ENCODE results near the gene ST8SIA3. TPM values are rescaled to one million over a fixed set of nuclear protein-coding genes. Genes with fewer than 3 reads are reported as not detected.

Gene ST8SIA3
- total and polyA plus RNA-seq, 12 donors: not detected

DNA sequence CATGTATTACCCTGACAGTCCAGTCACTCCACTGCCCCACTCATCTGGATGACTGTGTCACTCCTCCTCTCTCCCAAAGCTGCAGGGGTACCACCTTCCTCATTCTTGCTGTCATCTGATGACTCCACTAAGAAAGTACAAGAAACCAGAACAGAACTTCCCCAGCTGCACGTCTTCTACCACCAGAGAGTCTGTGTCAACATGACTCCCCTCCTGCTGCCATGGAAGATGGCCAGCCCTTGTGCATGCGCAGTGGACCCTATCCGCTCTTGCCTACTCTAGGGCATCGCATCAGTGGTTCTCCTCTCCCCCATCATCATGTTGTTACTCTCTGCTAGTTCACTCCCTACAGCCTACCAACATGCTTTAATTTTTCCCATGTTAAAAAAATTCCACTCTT is 14.5 kb upstream of the ST8SIA3 start:
- no peak for DNase-seq
- Histone ChIP-seq H3K4me1 (no peaks in the 10 kb centered on the region), H3K4me3 (no peak overlapping the region), H3K27me3 (peaks cover 0 to 52% (median 0%) of the 10 kb centered on the region in 7 donors), H3K27ac (no peak overlapping the region), H3K36me3 (no peaks in the 10 kb centered on the region), H3K9me3 (no peaks in the 10 kb centered on the region)
- no peak for ATAC-seq
- intact Hi-C loops (cut with DNase I): no loop called here
- TF ChIP-seq, protein P1, sequence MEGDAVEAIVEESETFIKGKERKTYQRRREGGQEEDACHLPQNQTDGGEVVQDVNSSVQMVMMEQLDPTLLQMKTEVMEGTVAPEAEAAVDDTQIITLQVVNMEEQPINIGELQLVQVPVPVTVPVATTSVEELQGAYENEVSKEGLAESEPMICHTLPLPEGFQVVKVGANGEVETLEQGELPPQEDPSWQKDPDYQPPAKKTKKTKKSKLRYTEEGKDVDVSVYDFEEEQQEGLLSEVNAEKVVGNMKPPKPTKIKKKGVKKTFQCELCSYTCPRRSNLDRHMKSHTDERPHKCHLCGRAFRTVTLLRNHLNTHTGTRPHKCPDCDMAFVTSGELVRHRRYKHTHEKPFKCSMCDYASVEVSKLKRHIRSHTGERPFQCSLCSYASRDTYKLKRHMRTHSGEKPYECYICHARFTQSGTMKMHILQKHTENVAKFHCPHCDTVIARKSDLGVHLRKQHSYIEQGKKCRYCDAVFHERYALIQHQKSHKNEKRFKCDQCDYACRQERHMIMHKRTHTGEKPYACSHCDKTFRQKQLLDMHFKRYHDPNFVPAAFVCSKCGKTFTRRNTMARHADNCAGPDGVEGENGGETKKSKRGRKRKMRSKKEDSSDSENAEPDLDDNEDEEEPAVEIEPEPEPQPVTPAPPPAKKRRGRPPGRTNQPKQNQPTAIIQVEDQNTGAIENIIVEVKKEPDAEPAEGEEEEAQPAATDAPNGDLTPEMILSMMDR (IDR thresholded peaks at IDR 0.05): no peak
- 83 to 87% methylated on average over 4 of the region's 4 CpGs for WGBS, 2 donors

DNA sequence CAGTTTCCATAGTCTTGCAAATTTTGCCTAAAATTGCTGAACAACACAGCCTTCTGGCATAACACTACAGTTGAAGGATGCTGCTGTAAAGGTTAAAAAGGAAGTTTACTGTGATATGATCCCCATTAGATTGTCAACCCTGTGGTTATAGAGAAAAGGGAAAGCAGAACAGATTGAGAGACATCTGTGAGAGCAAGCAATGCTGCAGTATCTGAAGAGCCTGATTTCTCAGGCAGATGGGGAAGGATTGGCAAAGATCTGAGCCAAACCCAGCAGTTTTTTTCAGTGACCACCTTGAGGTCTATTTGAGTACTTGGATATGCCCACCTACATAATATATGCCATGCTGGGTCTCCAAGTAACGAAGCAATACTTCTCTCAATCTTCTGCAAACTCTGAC is 8.5 kb upstream of the ST8SIA3 start:
- H3K36me3 ChIP-seq: no peaks in the 10 kb centered on the region
- TF ChIP-seq, protein P1 (IDR thresholded peaks at IDR 0.05): no peak

DNA sequence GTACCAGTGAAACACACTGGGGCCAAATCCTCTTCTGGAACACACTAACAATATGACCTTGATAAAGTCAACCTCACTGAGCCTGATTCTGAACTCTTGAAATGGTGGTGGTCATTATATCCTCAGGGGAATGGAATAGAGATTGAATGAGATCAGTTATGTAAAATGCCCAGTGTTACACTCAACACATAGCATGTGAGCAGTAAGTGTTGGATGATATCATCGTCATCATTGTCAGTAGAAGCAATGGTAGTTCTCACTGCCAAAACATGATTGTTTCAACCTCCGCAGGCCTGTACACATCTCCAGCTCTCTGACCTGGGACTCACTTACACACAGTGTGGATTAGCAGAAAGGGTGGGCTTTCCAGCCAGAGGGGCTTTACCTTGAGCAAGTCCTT is 5.5 kb upstream of the ST8SIA3 start:
- ATAC-seq: no peak
- no peak overlapping the region for H3K27ac ChIP-seq
- TF ChIP-seq, protein P1 (IDR thresholded peaks at IDR 0.05): no peak
- H3K4me3 ChIP-seq: no peak overlapping the region
- H3K4me1 ChIP-seq: no peaks in the 10 kb centered on the region
- peaks cover under 1 to 68% (median 37%) of the 10 kb centered on the region in 7 donors for H3K27me3 ChIP-seq
- no peaks in the 10 kb centered on the region for H3K9me3 ChIP-seq
- DNase-seq: no peak
- no peaks in the 10 kb centered on the region for H3K36me3 ChIP-seq
- WGBS, 2 donors: 87 to 92% methylated on average over 2 of the region's 2 CpGs
- intact Hi-C loops (cut with DNase I): no loop called here

More for the DNA sequence above, 8.5 kb upstream of the ST8SIA3 start:
- 36 to 48% methylated on average over 1 of the region's 1 CpG for WGBS, 2 donors
- H3K4me3 ChIP-seq: no peak overlapping the region
- H3K4me1 ChIP-seq: no peaks in the 10 kb centered on the region
- intact Hi-C loops (cut with DNase I): loop anchor here in 1 of 10 donors (5.0 kb wide), 1 partner anchor 582 kb away; no protein-coding TSS in a partner anchor
- no peak overlapping the region for H3K27ac ChIP-seq
- ATAC-seq: no peak
- peaks cover 0 to 50% (median 9%) of the 10 kb centered on the region in 7 donors for H3K27me3 ChIP-seq
- DNase-seq: no peak
- no peaks in the 10 kb centered on the region for H3K9me3 ChIP-seq

DNA sequence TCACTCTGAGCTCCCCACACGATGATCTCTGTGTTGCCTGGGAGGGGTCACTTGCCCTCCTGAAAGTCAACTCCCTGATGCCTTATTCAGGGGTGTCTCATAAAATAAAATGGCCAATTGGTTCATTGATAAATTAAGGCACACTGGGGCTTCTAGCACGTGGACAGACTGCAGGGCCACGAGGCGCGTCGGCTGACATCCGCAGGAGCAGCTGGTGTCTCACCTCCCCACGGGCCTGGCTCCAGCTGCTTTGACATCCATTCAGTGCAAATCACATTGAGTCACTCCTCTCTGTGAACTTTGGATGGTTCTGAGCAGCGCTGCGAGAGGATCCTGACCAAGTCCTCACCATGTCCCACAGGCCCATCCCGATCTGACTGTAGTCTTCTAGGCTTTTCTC is 4.6 kb upstream of the ST8SIA3 start:
- intact Hi-C loops (cut with DNase I): no loop called here
- ATAC-seq (no peak), DNase-seq (no peak)
- Histone ChIP-seq H3K4me3 (no peak overlapping the region), H3K27ac (no peak overlapping the region), H3K36me3 (no peaks in the 10 kb centered on the region), H3K9me3 (no peaks in the 10 kb centered on the region), H3K4me1 (peaks cover 0 to under 1% (median 0%) of the 10 kb centered on the region in 9 donors), H3K27me3 (peaks cover 7 to 69% (median 46%) of the 10 kb centered on the region in 7 donors)
- WGBS, 2 donors: 70 to 75% methylated on average over 11 of the region's 11 CpGs
- TF ChIP-seq, protein P1 (IDR thresholded peaks at IDR 0.05): no peak

Data from heart right ventricle (tissue), 16 donors.